HG03469 (cell line): ENCODE data around the gene CYP2A7.
"Not testable (repeated sequence)": the region's sequence is repeated elsewhere in the genome, so short reads cannot be mapped to it uniquely, and the experiment has no call there.

ENCODE experiments used
- ATAC-seq: cut with Tn5 transposase; IDR thresholded peaks from one replicate; pipeline ENCODE4 v1.9.1; 2021; ENCODE audit warnings: mild to moderate bottlenecking, moderate library complexity, moderate number of reproducible peaks; ENCODE audit not compliant: unreplicated experiment

Gene CYP2A7

DNA sequence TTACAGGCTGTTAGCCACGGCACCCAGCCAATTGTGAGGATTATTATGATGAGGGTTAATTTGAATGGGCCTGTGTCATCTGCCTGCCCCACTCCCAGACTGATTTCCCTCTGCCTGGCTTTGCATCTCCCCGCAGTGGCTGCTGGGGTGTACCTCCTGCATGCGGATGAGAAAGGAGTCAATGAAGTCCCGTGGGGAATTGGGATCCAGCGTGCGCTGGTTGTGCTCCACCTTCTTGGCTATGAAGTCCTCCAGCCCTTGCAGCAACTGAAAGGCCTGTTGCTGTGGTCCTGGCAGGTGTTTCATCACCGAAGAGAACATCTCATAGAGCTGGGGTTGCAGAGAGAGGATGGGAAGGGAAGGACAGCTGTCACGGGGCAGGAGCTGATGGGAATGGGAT, 35.3 kb downstream of the CYP2A7 start:
- not testable (repeated sequence) for ATAC-seq

DNA sequence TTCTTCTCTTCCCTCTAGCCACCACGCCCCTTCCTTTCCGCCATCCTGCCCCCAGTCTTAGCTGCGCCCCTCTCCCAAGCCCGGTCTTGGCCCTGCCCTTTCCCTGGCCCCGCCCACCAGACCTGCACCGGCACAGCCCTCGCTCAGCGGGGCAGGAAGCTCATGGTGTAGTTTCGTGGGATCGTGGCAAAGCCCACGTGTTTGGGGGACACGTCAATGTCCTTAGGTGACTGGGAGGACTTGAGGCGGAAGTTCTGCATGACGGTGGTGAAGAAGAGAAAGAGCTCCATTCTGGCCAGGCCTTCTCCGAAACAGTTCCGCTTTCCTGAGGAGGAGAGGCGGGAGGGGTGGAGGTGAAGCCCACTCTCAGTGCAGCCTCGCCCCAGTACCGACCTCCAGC, 38.4 kb downstream of the CYP2A7 start:
- not testable (repeated sequence) for ATAC-seq

GRCh38 chr19:40842997-40843652, 38.9 kb downstream of the CYP2A7 start:
- ATAC-seq, result not testable (repeated sequence)

- ATAC-seq, result not testable (repeated sequence)
Measured at GRCh38 chr19:40842012-40842411, 40.0 kb downstream of the CYP2A7 start.

DNA sequence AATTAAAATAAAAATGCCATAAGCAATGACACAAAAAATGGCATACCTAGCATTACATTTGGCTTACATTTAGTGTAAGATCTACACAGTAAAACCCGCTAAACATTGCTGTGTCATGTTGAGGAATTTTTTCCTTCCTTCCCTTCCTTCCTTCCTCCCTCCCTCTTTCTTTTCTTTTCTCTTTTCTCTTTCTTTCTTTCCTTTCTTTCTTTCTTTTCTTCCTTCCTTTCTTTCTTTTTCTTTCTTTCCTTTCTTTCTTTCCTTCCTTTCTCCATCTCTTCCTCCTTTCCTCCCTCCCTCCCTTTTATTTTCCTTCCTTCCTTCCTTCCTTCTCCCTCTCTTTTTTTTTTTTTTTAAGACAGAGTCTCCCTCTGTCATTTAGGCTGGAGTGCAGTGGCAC, 43.6 kb downstream of the CYP2A7 start:
- not testable (repeated sequence) for ATAC-seq

DNA sequence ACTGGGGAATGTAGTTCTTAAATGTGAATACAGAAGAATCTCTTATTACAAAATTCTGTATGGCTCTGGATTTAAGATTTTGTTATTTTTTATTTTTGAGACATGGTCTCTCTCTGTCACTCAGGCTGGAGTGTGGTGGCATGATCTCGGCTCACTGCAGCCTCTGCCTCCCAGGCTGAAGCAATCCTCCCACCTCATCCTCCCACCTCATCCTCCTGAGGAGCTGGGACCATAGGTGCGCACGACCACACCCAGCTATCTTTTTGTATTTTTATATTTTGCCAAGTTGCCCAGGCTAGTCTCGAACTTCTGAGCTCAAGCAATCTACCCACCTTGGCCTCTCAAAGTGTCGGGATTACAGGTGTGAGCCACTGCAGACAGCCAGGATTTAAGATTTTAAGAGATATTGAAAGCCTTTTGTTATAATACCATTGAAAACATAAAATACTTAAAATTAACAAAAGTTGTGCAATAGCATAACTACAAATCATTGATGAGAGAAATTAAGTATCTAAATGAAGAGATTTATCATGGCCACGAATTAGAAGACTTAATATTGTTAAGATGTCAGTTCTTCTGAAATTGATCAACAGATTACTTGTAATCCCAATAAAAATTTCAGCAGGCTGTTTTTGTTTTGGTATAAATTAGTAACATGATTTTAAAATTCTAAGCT, 45.1 kb downstream of the CYP2A7 start:
- no peak for ATAC-seq

DNA sequence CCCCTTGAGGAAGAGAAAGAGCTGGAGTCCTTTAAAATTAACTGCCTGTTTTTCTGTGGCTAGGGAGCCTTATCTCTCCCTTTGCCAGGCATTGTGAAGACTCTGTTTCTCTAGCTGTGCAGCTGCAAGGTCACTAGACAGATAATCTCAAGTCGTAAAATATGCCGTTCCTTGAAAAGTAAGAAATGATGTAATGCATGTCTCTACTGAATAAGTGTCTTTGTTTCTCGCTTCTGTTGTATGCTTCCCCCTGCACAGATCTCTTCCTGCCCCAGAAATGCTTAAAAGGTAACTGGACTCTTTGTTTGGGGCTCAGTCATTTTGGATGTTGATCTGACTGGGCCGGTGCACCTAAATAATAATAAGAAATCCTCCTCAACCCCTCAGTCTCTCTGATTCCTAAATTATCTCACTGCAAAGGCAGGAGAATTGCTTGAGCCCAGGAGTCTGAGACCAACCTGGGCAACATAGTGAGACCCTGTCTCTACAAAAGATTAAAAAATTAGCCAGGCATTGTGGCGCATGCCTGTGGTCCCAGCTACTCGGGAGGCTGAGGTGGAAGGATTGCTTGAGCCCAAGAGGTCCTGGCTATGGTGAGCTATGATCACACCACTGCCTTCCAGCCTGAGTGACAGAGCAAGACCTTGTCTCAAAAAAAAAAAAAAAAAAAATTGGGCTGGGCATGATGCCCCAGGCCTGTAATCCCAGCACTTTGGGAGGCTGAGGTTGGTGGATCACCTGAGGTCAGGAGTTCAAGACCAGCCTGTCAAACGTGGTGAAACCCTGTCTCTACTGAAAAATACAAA, 48.1 kb downstream of the CYP2A7 start:
- not testable (repeated sequence) for ATAC-seq

DNA sequence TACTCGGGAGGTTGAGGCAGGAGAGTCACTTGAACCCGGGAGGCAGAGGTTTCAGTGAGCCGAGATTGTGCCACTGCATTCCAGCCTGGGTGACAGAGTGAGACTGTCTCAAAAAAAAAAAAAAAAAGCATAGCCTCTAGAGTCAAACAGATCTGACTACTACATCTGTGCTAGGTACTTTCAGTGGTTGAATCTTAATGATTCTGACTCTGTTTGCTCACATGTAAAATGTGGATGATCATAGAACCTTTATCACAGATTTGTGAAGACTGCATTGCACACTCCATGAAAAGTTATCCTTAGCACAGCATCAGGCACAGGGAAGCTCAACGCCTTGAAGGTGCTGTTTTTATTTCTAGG, 49.6 kb downstream of the CYP2A7 start:
- not testable (repeated sequence) for ATAC-seq

DNA sequence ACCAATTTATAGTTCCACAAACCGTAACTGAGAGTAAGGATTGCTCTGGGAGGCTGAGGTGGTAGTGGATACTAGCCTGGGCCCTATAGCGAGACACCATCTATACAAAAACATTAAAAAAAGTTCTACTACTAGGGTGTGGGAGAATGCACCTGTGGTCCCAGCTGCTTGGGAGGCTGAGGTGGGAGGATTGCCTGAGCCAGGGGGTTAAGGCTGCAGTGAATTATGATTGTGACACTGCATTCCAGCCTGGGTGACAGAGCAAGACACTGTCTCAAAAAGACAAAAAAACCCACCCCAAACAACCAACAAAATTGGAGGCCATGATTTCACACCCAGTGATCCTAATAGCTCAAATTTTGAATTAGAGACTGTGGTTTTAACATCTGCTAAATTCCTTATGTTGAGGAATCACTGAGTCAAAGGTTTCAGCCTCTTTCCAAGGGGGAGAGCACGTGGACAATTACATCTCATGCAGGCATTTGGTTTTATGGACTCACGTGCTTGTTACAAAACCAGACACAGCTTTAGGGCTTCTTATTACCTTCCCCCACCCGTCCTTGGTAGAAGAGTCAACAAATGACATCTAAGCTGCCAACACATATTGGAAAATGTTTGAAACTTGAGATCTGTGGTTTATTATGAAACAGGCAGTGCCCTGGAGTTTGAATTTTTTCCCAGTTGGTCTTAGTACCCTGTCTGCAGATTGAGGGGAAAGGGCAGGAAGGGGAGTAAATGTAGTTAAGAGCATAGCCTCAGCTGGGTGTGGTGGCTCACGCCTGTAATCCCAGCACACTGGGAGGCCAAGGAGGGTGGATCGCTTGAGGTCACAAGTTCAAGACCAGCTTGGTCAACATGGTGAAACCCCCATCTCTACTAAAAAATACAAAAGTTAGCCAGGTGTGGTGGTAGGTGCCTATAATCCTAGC, 50.3 kb downstream of the CYP2A7 start:
- no peak for ATAC-seq

- not testable (repeated sequence) for ATAC-seq
Measured at GRCh38 chr19:40830741-40831140, 51.3 kb downstream of the CYP2A7 start.

GRCh38 chr19:40829205-40829604, 52.8 kb downstream of the CYP2A7 start:
- no peak for ATAC-seq

DNA sequence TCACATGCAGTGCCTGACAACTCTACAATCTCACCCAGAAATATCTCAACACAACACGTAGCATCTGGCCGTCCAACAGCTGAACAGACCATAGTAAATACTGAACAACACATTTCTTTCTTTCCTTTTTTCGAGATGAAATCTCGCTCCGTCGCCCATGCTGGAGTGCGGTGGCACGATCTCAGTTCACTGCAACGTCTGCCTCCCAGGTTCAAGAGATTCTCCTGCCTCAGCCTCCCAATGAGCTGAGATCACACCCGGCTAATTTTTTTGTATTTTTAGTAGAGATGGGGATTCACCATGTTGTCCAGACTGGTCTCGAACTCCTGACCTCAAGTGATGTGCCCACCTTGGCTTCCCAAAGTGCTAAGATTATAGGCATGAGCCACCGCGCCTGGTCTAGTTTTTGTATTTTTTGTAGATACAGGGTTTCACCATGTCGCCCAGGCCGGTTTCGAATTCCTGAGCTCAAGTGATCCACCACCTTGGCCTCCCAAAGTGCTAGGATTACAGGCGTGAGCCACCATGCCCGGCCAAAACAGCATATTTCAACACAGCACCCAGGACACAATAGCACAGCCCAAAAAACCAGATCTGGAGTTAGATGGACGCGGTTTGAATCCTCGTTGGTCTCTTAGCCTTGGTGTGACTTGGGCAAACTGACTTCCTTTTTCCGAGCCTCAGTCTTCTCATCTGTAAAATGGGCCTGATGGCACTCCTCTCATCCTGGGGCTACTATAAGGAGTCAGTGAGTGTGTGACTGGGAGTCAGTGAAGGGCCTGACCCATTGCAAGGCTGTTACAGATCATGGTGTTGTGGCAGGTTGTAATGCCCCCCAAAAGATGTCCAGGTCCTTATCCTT, 54.4 kb downstream of the CYP2A7 start:
- ATAC-seq, result no peak

DNA sequence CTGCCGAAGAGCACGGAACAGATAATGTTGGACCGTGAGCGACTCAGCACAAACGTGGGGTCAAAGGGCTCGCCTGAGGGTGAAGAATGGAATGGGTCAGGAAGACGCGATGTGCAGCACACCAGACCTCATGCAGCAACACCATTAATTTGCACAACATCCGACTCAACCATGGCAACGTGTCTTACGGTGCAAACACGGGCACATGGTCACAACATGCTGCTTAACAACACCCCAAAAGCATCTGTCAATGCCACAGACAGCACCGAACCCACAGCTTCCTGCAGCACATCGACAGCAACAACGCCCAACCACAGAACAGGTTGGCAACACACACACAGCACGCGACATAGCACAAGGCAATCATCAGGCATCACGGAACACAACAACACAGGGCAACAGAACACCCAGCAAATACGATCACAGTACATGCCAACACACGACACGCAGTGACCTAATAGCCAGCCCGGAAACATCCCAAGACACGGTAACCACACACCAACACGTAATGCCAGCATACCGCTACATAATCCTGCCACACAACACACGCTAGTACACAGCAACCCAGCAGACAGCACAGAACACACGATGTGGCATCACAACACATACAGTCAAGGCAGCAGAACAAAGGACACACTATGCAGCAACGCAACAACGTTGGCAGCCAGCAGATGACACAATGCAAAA, 55.2 kb downstream of the CYP2A7 start:
- not testable (repeated sequence) for ATAC-seq

GRCh38 chr19:40826312-40826698, 55.7 kb downstream of the CYP2A7 start:
- ATAC-seq, result not testable (repeated sequence)

DNA sequence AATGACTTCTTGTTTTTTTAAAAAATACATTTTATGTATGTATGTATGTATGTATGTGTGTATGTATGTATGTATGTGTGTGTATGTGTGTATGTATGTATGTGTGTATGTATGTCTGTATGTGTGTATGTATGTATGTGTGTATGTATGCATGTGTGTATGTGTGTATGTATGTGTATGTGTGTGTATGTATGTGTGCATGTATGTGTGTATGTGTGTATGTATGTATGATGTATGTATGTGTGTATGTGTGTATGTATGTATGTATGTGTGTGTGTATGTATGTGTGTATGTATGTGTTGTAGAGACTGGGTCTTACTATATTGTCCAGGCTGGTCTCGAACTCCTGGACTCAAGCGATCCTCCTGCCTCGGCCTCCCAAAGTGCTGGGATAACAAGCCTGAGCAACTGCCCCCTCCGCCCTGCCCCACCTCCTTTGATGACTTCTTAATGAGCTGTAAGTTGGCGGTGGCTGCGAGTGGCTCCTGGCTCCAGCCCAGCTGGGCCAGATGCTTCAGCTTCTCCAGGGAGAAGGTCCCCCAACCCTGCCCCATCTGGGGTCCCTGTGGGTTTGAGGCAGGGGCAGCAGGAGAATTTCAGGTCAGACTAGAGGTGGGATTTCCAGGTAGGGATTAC, 56.5 kb downstream of the CYP2A7 start:
- ATAC-seq, result not testable (repeated sequence)
